HEK293 (cell line): ENCODE data around the gene FRMD4B.

ENCODE experiments used
- SALL2 ChIP-seq: fragments of 450-650 bp; formaldehyde crosslinking; IDR thresholded peaks from 2 replicates; pipeline ENCODE4 v1.5.0; 2017; ENCODE audit warnings: missing biosample characterization, mild to moderate bottlenecking, missing genetic modification characterization, borderline replicate concordance
- WT1 ChIP-seq: fragments of 450-650 bp; formaldehyde crosslinking; IDR thresholded peaks from 2 replicates; pipeline ENCODE4 v1.5.1; 2016; ENCODE audit warnings: missing biosample characterization, missing genetic modification characterization
- ZNF16 ChIP-seq: fragments of 450-650 bp; formaldehyde crosslinking; IDR thresholded peaks from 2 replicates; pipeline ENCODE4 v1.5.1; 2016; ENCODE audit warnings: low read depth, missing biosample characterization, missing genetic modification characterization
- ZNF23 ChIP-seq: fragments of 450-650 bp; formaldehyde crosslinking; IDR thresholded peaks from 2 replicates; pipeline ENCODE4 v1.5.1; 2016; ENCODE audit warnings: missing biosample characterization, missing genetic modification characterization, borderline replicate concordance
- ZNF354C ChIP-seq: fragments of 450-650 bp; formaldehyde crosslinking; IDR thresholded peaks from 2 replicates; pipeline ENCODE4 v1.5.1; 2016; ENCODE audit warnings: missing biosample characterization, missing genetic modification characterization, low read depth, borderline replicate concordance
- ZNF792 ChIP-seq: fragments of 450-650 bp; formaldehyde crosslinking; IDR thresholded peaks from 2 replicates; pipeline ENCODE4 v1.5.1; 2016; ENCODE audit warnings: missing biosample characterization, missing genetic modification characterization
- TF ChIP-seq, protein P1 (sequence below): fragments of 450-650 bp; formaldehyde crosslinking; IDR thresholded peaks from 2 replicates; pipeline ENCODE4 v1.5.1; 2016; ENCODE audit warnings: missing biosample characterization, missing genetic modification characterization, low read depth
- TF ChIP-seq, protein P2 (sequence below): fragments of 450-650 bp; formaldehyde crosslinking; IDR thresholded peaks from 2 replicates; pipeline ENCODE4 v1.5.1; 2016; ENCODE audit warnings: missing biosample characterization, missing genetic modification characterization

DNA sequence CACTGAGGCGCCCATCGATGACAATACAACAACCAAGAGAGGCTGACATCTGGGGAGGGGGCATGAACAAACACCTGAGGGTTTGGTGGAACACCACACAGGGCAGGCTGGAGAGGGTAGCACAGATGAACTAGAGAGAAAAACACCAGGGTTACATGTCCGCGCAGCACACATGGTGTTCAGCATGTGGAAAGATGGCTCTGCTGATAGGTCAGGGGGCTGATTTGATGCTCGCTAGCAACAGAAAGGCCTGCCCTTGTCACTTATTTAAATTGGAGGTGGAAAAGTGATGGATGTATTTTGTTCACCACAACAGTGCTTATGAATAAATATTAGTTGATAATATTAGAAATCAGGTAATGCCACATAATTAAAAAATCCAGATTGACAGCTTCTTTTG lies 67.5 kb downstream of the FRMD4B start:
- TF ChIP-seq ZNF792 (tag by site-specific recombination) (no peak), WT1 (tag by site-specific recombination) (no peak), SALL2 (tag by site-specific recombination) (no peak), ZNF23 (tag by site-specific recombination) (no peak), ZNF16 (no peak), ZNF354C (tag by site-specific recombination) (no peak)
- TF ChIP-seq, protein P1, sequence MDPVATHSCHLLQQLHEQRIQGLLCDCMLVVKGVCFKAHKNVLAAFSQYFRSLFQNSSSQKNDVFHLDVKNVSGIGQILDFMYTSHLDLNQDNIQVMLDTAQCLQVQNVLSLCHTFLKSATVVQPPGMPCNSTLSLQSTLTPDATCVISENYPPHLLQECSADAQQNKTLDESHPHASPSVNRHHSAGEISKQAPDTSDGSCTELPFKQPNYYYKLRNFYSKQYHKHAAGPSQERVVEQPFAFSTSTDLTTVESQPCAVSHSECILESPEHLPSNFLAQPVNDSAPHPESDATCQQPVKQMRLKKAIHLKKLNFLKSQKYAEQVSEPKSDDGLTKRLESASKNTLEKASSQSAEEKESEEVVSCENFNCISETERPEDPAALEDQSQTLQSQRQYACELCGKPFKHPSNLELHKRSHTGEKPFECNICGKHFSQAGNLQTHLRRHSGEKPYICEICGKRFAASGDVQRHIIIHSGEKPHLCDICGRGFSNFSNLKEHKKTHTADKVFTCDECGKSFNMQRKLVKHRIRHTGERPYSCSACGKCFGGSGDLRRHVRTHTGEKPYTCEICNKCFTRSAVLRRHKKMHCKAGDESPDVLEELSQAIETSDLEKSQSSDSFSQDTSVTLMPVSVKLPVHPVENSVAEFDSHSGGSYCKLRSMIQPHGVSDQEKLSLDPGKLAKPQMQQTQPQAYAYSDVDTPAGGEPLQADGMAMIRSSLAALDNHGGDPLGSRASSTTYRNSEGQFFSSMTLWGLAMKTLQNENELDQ (tag by site-specific recombination) = no peak
- TF ChIP-seq, protein P2, sequence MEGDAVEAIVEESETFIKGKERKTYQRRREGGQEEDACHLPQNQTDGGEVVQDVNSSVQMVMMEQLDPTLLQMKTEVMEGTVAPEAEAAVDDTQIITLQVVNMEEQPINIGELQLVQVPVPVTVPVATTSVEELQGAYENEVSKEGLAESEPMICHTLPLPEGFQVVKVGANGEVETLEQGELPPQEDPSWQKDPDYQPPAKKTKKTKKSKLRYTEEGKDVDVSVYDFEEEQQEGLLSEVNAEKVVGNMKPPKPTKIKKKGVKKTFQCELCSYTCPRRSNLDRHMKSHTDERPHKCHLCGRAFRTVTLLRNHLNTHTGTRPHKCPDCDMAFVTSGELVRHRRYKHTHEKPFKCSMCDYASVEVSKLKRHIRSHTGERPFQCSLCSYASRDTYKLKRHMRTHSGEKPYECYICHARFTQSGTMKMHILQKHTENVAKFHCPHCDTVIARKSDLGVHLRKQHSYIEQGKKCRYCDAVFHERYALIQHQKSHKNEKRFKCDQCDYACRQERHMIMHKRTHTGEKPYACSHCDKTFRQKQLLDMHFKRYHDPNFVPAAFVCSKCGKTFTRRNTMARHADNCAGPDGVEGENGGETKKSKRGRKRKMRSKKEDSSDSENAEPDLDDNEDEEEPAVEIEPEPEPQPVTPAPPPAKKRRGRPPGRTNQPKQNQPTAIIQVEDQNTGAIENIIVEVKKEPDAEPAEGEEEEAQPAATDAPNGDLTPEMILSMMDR (tag by site-specific recombination) = no peak
